Occipital lobe (tissue), 2 donors: Measurements from ENCODE around the gene PPP4R1. TPM values are rescaled to one million over a fixed set of nuclear protein-coding genes. Genes with fewer than 3 reads are reported as not detected.

Source experiments
- DNase-seq: peaks from one replicate; lab custom pipeline; 2025; lab: John Stamatoyannopoulos, UW
- total RNA-seq: library from RNA; depleted of rRNA; stranded (reverse); fragments of >200 nt; gene quantifications from one replicate; pipeline ENCODE4 v1.2.3, GENCODE V29; 2014

The PPP4R1 gene
- total RNA-seq, 1 donor from 2014 or later = 149 TPM

- no peak for DNase-seq
Measured at GRCh38 chr18:9552191-9552590, 62.2 kb downstream of the PPP4R1 start.

GRCh38 chr18:9550429-9550828, 63.9 kb downstream of the PPP4R1 start:
- DNase-seq = no peak

- DNase-seq = no peak
Measured at GRCh38 chr18:9549405-9549804, 65.0 kb downstream of the PPP4R1 start.

- no peak for DNase-seq
Measured at GRCh38 chr18:9547782-9548181, 66.6 kb downstream of the PPP4R1 start.

- DNase-seq = no peak
Measured at GRCh38 chr18:9546468-9546867, 67.9 kb downstream of the PPP4R1 start.

GRCh38 chr18:9545029-9545428, 69.3 kb downstream of the PPP4R1 start:
- DNase-seq = no peak

GRCh38 chr18:9542924-9543323, 71.4 kb downstream of the PPP4R1 start:
- DNase-seq = no peak

- DNase-seq = no peak
Measured at GRCh38 chr18:9539938-9540337, 74.4 kb downstream of the PPP4R1 start.

- no peak for DNase-seq
Measured at GRCh38 chr18:9539283-9539682, 75.1 kb downstream of the PPP4R1 start.

GRCh38 chr18:9537677-9538076, 76.7 kb downstream of the PPP4R1 start:
- DNase-seq = no peak

- DNase-seq = no peak
Measured at GRCh38 chr18:9536354-9537152, 77.8 kb downstream of the PPP4R1 start.

- peak; percentile 48 for DNase-seq
Measured at GRCh38 chr18:9535430-9535991, 78.8 kb downstream of the PPP4R1 start.

GRCh38 chr18:9534844-9535243, 79.5 kb downstream of the PPP4R1 start:
- no peak for DNase-seq

- DNase-seq = no peak
Measured at GRCh38 chr18:9531791-9532410, 82.5 kb downstream of the PPP4R1 start.

- DNase-seq = no peak
Measured at GRCh38 chr18:9530226-9531009, 83.9 kb downstream of the PPP4R1 start.

GRCh38 chr18:9526458-9526857, 87.9 kb downstream of the PPP4R1 start:
- DNase-seq = no peak

GRCh38 chr18:9522952-9523351, 91.4 kb downstream of the PPP4R1 start:
- DNase-seq = no peak

GRCh38 chr18:9521770-9522169, 92.6 kb downstream of the PPP4R1 start:
- no peak for DNase-seq

GRCh38 chr18:9520666-9521065, 93.7 kb downstream of the PPP4R1 start:
- DNase-seq = no peak

- no peak for DNase-seq
Measured at GRCh38 chr18:9519399-9519798, 95.0 kb downstream of the PPP4R1 start.

- DNase-seq = no peak
Measured at GRCh38 chr18:9517869-9518268, 96.5 kb downstream of the PPP4R1 start.
